Smooth muscle cell (in vitro differentiated cells): Measurements from ENCODE around the gene FOLH1. TPM values are rescaled to one million over a fixed set of nuclear protein-coding genes. Genes with fewer than 3 reads are reported as not detected.
"Not testable (repeated sequence)": the region's sequence is repeated elsewhere in the genome, so short reads cannot be mapped to it uniquely, and the experiment has no call there.

Experiments used
- DNase-seq: peaks from one replicate; lab custom pipeline; 2025; ENCODE audit not compliant: unreplicated experiment; lab: John Stamatoyannopoulos, UW
- H2AFZ ChIP-seq: fragments of 200-600 bp; sonication (generic); 2 replicates; pipeline ENCODE4 v1.6.0; 2016; ENCODE audit warnings: antibody characterized with exemption, low read depth, mild to moderate bottlenecking
- H3F3A ChIP-seq: fragments of 200-600 bp; sonication (generic); 2 replicates; pipeline ENCODE4 v1.6.0; 2017; ENCODE audit warnings: antibody characterized with exemption, low read depth
- H3K27ac ChIP-seq: fragments of 200-600 bp; sonication (generic); 2 replicates; pipeline ENCODE4 v1.5.1; 2016; ENCODE audit warnings: low read depth, mild to moderate bottlenecking
- H3K27me3 ChIP-seq: fragments of 200-600 bp; sonication (generic); 2 replicates; pipeline ENCODE4 v1.6.1; 2016; ENCODE audit warnings: low read depth, mild to moderate bottlenecking
- H3K36me3 ChIP-seq: fragments of 200-600 bp; sonication (generic); 2 replicates; pipeline ENCODE4 v1.5.1; 2016; ENCODE audit warnings: low read depth
- H3K4me1 ChIP-seq: fragments of 200-600 bp; sonication (generic); 2 replicates; pipeline ENCODE4 v1.5.1; 2016; ENCODE audit warnings: low read depth
- H3K4me2 ChIP-seq: fragments of 200-600 bp; sonication (generic); 2 replicates; pipeline ENCODE4 v1.6.0; 2016; ENCODE audit warnings: mild to moderate bottlenecking
- H3K4me3 ChIP-seq: fragments of 200-600 bp; sonication (generic); 2 replicates; pipeline ENCODE4 v1.5.1; 2016; ENCODE audit warnings: mild to moderate bottlenecking
- H3K79me2 ChIP-seq: fragments of 200-600 bp; sonication (generic); 2 replicates; pipeline ENCODE4 v1.6.0; 2016; ENCODE audit warnings: low read depth, mild to moderate bottlenecking
- H3K9ac ChIP-seq: fragments of 200-600 bp; sonication (generic); 2 replicates; pipeline ENCODE4 v1.6.0; 2016; ENCODE audit warnings: low read depth
- H3K9me3 ChIP-seq: fragments of 200-600 bp; sonication (generic); replicated peaks from 2 replicates; pipeline ENCODE4 v1.5.1; 2016; ENCODE audit warnings: low read depth
- H4K20me1 ChIP-seq: fragments of 200-600 bp; sonication (generic); 2 replicates; pipeline ENCODE4 v1.6.0; 2016; ENCODE audit warnings: low read depth
- WGBS: methylation state at CpG from one replicate; pipeline ENCODE4 v1.1.7; 2016; ENCODE audit warnings: low lambda C conversion rate; 5-methylcytosine and 5-hydroxymethylcytosine counted together
- polyA plus RNA-seq: library from polyadenylated mRNA; unstranded; fragments of >200 nt; fragmentation: Nextera tagmentation; extraction: Ambion mirVana; gene quantifications from 2 replicates; pipeline ENCODE4 v1.2.1, GENCODE V29; 2016
- total RNA-seq: library from RNA; depleted of rRNA; stranded (reverse); fragments of >200 nt; gene quantifications from 2 replicates; pipeline ENCODE4 v1.2.3, GENCODE V29; 2014
- TF ChIP-seq, protein P1 (sequence below): fragments of 200-600 bp; sonication (generic); IDR thresholded peaks from 2 replicates; pipeline ENCODE4 v1.5.1; 2017; ENCODE audit warnings: borderline replicate concordance, mild to moderate bottlenecking, antibody characterized with exemption; ENCODE audit not compliant: insufficient read depth, poor library complexity, severe bottlenecking

The FOLH1 gene
- total and polyA plus RNA-seq, 2 experiments from 2014 or later = not detected

GRCh38 chr11:49221112-49221511 is 12.7 kb upstream of the FOLH1 start:
- no peaks in the 10 kb centered on the region for H4K20me1 ChIP-seq
- 90% methylated on average over 5 of the region's 5 CpGs for WGBS

GRCh38 chr11:49213026-49213560 is 4.7 kb upstream of the FOLH1 start:
- no peak for DNase-seq
- Histone ChIP-seq H3K27ac (no peak overlapping the region), H3F3A (no peaks in the 10 kb centered on the region), H4K20me1 (no peaks in the 10 kb centered on the region), H3K4me2 (no peak overlapping the region), H3K4me3 (no peak overlapping the region), H3K9me3 (no peaks in the 10 kb centered on the region), H3K4me1 (no peaks in the 10 kb centered on the region), H2AFZ (no peak overlapping the region), H3K36me3 (no peaks in the 10 kb centered on the region), H3K27me3 (no peaks in the 10 kb centered on the region), H3K79me2 (no peaks in the 10 kb centered on the region), H3K9ac (no peak overlapping the region)
- TF ChIP-seq, protein P1, sequence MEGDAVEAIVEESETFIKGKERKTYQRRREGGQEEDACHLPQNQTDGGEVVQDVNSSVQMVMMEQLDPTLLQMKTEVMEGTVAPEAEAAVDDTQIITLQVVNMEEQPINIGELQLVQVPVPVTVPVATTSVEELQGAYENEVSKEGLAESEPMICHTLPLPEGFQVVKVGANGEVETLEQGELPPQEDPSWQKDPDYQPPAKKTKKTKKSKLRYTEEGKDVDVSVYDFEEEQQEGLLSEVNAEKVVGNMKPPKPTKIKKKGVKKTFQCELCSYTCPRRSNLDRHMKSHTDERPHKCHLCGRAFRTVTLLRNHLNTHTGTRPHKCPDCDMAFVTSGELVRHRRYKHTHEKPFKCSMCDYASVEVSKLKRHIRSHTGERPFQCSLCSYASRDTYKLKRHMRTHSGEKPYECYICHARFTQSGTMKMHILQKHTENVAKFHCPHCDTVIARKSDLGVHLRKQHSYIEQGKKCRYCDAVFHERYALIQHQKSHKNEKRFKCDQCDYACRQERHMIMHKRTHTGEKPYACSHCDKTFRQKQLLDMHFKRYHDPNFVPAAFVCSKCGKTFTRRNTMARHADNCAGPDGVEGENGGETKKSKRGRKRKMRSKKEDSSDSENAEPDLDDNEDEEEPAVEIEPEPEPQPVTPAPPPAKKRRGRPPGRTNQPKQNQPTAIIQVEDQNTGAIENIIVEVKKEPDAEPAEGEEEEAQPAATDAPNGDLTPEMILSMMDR = no peak
- WGBS = 49% methylated on average over 2 of the region's 2 CpGs

More at GRCh38 chr11:49221112-49221511, 12.7 kb upstream of the FOLH1 start:
- TF ChIP-seq, protein P1 = no peak
- no peak overlapping the region for H2AFZ ChIP-seq
- no peaks in the 10 kb centered on the region for H3F3A ChIP-seq
- no peak overlapping the region for H3K4me3 ChIP-seq
- H3K79me2 ChIP-seq = no peaks in the 10 kb centered on the region
- no peaks in the 10 kb centered on the region for H3K27me3 ChIP-seq
- DNase-seq = no peak
- H3K36me3 ChIP-seq = no peaks in the 10 kb centered on the region
- no peaks in the 10 kb centered on the region for H3K4me1 ChIP-seq
- H3K9me3 ChIP-seq = no peaks in the 10 kb centered on the region
- H3K4me2 ChIP-seq = no peak overlapping the region
- no peak overlapping the region for H3K9ac ChIP-seq
- H3K27ac ChIP-seq = no peak overlapping the region

GRCh38 chr11:49206999-49207398 is 1.4 kb downstream of the FOLH1 start:
- not testable (repeated sequence) for H3K4me1 ChIP-seq, H3K27me3 ChIP-seq, DNase-seq, H3K4me3 ChIP-seq, H3K79me2 ChIP-seq, H3K36me3 ChIP-seq, H3K9ac ChIP-seq, H3F3A ChIP-seq, H3K9me3 ChIP-seq, H3K4me2 ChIP-seq, H2AFZ ChIP-seq, H4K20me1 ChIP-seq, H3K27ac ChIP-seq
- WGBS = 79% methylated on average over 6 of the region's 6 CpGs

- Histone ChIP-seq H2AFZ (no peak overlapping the region), H3K9me3 (no peaks in the 10 kb centered on the region), H3K4me3 (no peak overlapping the region), H4K20me1 (no peaks in the 10 kb centered on the region), H3K9ac (no peak overlapping the region), H3K79me2 (no peaks in the 10 kb centered on the region), H3K27me3 (no peaks in the 10 kb centered on the region), H3K4me2 (no peak overlapping the region), H3K36me3 (no peaks in the 10 kb centered on the region), H3F3A (no peaks in the 10 kb centered on the region), H3K4me1 (no peaks in the 10 kb centered on the region), H3K27ac (no peak overlapping the region)
- no peak for DNase-seq
- TF ChIP-seq, protein P1 = no peak
- 74% methylated on average over 4 of the region's 4 CpGs for WGBS
These were observed 6.0 kb downstream of the FOLH1 start for GRCh38 chr11:49202287-49202976.

DNA sequence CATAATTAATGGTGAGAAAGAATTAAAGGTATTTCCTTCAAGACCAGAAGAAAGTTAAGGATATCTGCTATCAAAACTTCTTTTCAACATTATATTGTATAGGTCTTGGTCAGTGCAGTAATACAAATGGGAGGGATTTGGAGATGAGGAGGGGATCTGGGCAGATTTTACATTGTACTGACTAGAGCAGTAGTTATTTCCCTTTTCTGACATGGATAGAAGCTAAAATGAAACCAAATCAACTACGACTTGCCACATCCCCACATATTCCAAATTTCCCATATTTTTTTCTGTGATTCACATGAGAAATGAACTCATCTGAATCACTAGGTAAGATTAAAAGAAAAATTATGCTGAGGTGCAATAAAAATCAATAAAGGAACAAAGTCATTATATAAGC is 11.6 kb downstream of the FOLH1 start:
- H2AFZ ChIP-seq, H3K79me2 ChIP-seq, H3K9ac ChIP-seq, H3K36me3 ChIP-seq, H3F3A ChIP-seq, H4K20me1 ChIP-seq, H3K4me2 ChIP-seq, H3K27ac ChIP-seq, H3K4me1 ChIP-seq, H3K4me3 ChIP-seq, H3K9me3 ChIP-seq, DNase-seq, H3K27me3 ChIP-seq: not testable (repeated sequence)
- WGBS = 77% methylated on average over 1 of the region's 1 CpG

- not testable (repeated sequence) for H3K79me2 ChIP-seq, H2AFZ ChIP-seq, H3F3A ChIP-seq, H3K9ac ChIP-seq, H4K20me1 ChIP-seq, DNase-seq, H3K36me3 ChIP-seq, H3K4me1 ChIP-seq, H3K4me2 ChIP-seq, H3K27me3 ChIP-seq, H3K4me3 ChIP-seq, H3K9me3 ChIP-seq, H3K27ac ChIP-seq
- 75% methylated on average over 6 of the region's 6 CpGs for WGBS
These were observed 12.4 kb downstream of the FOLH1 start for GRCh38 chr11:49196002-49196401.
